Endodermal cell (in vitro differentiated cells): Measurements from ENCODE around the gene SLC12A8. TPM values are rescaled to one million over a fixed set of nuclear protein-coding genes. Genes with fewer than 3 reads are reported as not detected.
A peak's percentile ranks its signal among the peaks of the same experiment; 100 is the strongest.

Experiments
- DNase-seq: peaks from one replicate; pipeline ENCODE4 v3.0.0-alpha.2; 2017
- H3K27ac ChIP-seq: 2 replicates; pipeline ENCODE4 v1.5.1; 2013; ENCODE audit warnings: mild to moderate bottlenecking, low read depth, low read length, moderate library complexity
- H3K27me3 ChIP-seq: 2 replicates; pipeline ENCODE4 v1.6.1; 2013; ENCODE audit warnings: mild to moderate bottlenecking, low read length, moderate library complexity; ENCODE audit not compliant: insufficient read depth, control insufficient read depth, poor library complexity, severe bottlenecking
- H3K36me3 ChIP-seq: 2 replicates; pipeline ENCODE4 v1.7.0; 2013; ENCODE audit warnings: mild to moderate bottlenecking, low read length, moderate library complexity; ENCODE audit not compliant: control insufficient read depth, insufficient read depth
- H3K4me1 ChIP-seq: one replicate; pipeline ENCODE4 v1.7.0; 2013; ENCODE audit warnings: low read length; ENCODE audit not compliant: control insufficient read depth, insufficient read depth
- H3K4me3 ChIP-seq: 2 replicates; pipeline ENCODE4 v1.5.1; 2013; ENCODE audit warnings: mild to moderate bottlenecking, low read length, moderate library complexity
- H3K9ac ChIP-seq: 2 replicates; pipeline ENCODE4 v1.6.1; 2013; ENCODE audit warnings: mild to moderate bottlenecking, low read length, moderate library complexity; ENCODE audit not compliant: poor library complexity, severe bottlenecking; ENCODE audit errors: extremely low read depth
- H3K9me3 ChIP-seq: 2 replicates; pipeline ENCODE4 v1.6.1; 2013; ENCODE audit warnings: mild to moderate bottlenecking, low read length, moderate library complexity; ENCODE audit not compliant: control insufficient read depth
- H3K27ac Mint-ChIP-seq: 2 replicates; pipeline ENCODE4 v1.8.0; 2020; ENCODE audit warnings: mixed read lengths
- H3K27me3 Mint-ChIP-seq: 2 replicates; pipeline ENCODE4 v1.8.0; 2021; ENCODE audit warnings: mild to moderate bottlenecking, mixed read lengths; ENCODE audit not compliant: insufficient read depth
- H3K36me3 Mint-ChIP-seq: 2 replicates; pipeline ENCODE4 v1.8.0; 2020; ENCODE audit warnings: low read depth, mixed read lengths
- H3K4me1 Mint-ChIP-seq: 2 replicates; pipeline ENCODE4 v1.8.0; 2020; ENCODE audit warnings: mixed read lengths
- H3K4me3 Mint-ChIP-seq: 2 replicates; pipeline ENCODE4 v1.8.0; 2020; ENCODE audit warnings: mild to moderate bottlenecking, moderate library complexity, mixed read lengths
- H3K9me3 Mint-ChIP-seq: 2 replicates; pipeline ENCODE4 v1.8.0; 2020; ENCODE audit warnings: mild to moderate bottlenecking, mixed read lengths
- CTCF ChIP-seq: fragments of 200-600 bp; sonication (generic); conservative IDR thresholded peaks from 2 replicates; pipeline ENCODE4 v1.5.0; 2021; ENCODE audit warnings: antibody characterized with exemption, mild to moderate bottlenecking
- WGBS, 2 experiments: methylation state at CpG; one replicate each; pipeline versions ENCODE4 v1.1.5 to v1.1.7; 2013; ENCODE audit warnings: missing lambda C conversion rate in 2 of 2, mixed read lengths in 1 of 2; ENCODE audit not compliant: insufficient coverage in 1 of 2, insufficient read length in 1 of 2; 5-methylcytosine and 5-hydroxymethylcytosine counted together
- total RNA-seq, 2 donors: library from RNA; stranded (reverse); fragmentation: NEBNext Ultra II Directional in 1 of 2; extraction: Animal tissue kit (Norgen Biotek cat#: 25700) in 1 of 2; gene quantifications; 2 replicates in 1 of 2; 3 replicates in 1 of 2; pipeline ENCODE4 v1.2.1, GENCODE V29; 2021

SLC12A8 gene
- total RNA-seq, 2 donors from 2014 or later, result 17.3 to 18.6 TPM

- DNase-seq, result no peak
- Mint-ChIP-seq H3K27ac (no peak overlapping the region), H3K36me3 (peaks cover 21% of the 10 kb centered on the region), H3K27me3 (no peaks in the 10 kb centered on the region), H3K4me3 (no peak overlapping the region), H3K4me1 (peaks cover 4% of the 10 kb centered on the region), H3K9me3 (no peaks in the 10 kb centered on the region)
- 92 to 93% methylated on average over 5 to 8 of the region's 9 CpGs for WGBS, 2 experiments
- Histone ChIP-seq H3K4me3 (no peak overlapping the region), H3K9ac (no peak overlapping the region), H3K27me3 (no peaks in the 10 kb centered on the region), H3K36me3 (no peaks in the 10 kb centered on the region), H3K27ac (no peak overlapping the region), H3K4me1 (no peaks in the 10 kb centered on the region), H3K9me3 (no peaks in the 10 kb centered on the region)
- TF ChIP-seq CTCF, result no peak
Observed at GRCh38 chr3:125108833-125109535, 103.6 kb downstream of the SLC12A8 start.

- no peak overlapping the region for H3K4me3 ChIP-seq
- H3K36me3 ChIP-seq, result no peaks in the 10 kb centered on the region
- H3K27me3 Mint-ChIP-seq, result no peaks in the 10 kb centered on the region
- no peak overlapping the region for H3K9ac ChIP-seq
- no peak for TF ChIP-seq CTCF
- no peaks in the 10 kb centered on the region for H3K9me3 Mint-ChIP-seq
- H3K27ac ChIP-seq, result no peak overlapping the region
- H3K27me3 ChIP-seq, result no peaks in the 10 kb centered on the region
- DNase-seq, result no peak
- H3K9me3 ChIP-seq, result no peaks in the 10 kb centered on the region
- H3K4me3 Mint-ChIP-seq, result no peak overlapping the region
- peaks cover 20% of the 10 kb centered on the region for H3K36me3 Mint-ChIP-seq
- no peaks in the 10 kb centered on the region for H3K4me1 ChIP-seq
- H3K4me1 Mint-ChIP-seq, result peaks cover 4% of the 10 kb centered on the region
- H3K27ac Mint-ChIP-seq, result peak overlapping the region; percentile 28
- WGBS, 2 experiments, result 93 to 95% methylated on average over 7 to 13 of the region's 13 CpGs
Observed at GRCh38 chr3:125107861-125108567, 104.5 kb downstream of the SLC12A8 start.

GRCh38 chr3:125107363-125107762 lies 105.2 kb downstream of the SLC12A8 start:
- no peaks in the 10 kb centered on the region for H3K9me3 ChIP-seq
- H3K4me3 Mint-ChIP-seq, result no peak overlapping the region
- 96 to 100% methylated on average over 2 to 3 of the region's 3 CpGs for WGBS, 2 experiments
- no peaks in the 10 kb centered on the region for H3K4me1 ChIP-seq
- TF ChIP-seq CTCF, result no peak
- peaks cover 4% of the 10 kb centered on the region for H3K4me1 Mint-ChIP-seq
- no peak overlapping the region for H3K9ac ChIP-seq
- H3K27ac ChIP-seq, result no peak overlapping the region
- no peaks in the 10 kb centered on the region for H3K27me3 Mint-ChIP-seq
- no peaks in the 10 kb centered on the region for H3K9me3 Mint-ChIP-seq
- H3K27ac Mint-ChIP-seq, result no peak overlapping the region
- H3K36me3 ChIP-seq, result no peaks in the 10 kb centered on the region
- DNase-seq, result no peak
- no peaks in the 10 kb centered on the region for H3K27me3 ChIP-seq
- H3K4me3 ChIP-seq, result no peak overlapping the region
- H3K36me3 Mint-ChIP-seq, result peaks cover 20% of the 10 kb centered on the region
